Parathyroid adenoma (tissue), 2 donors: ENCODE measurements around the gene IL32.

ENCODE experiments used
- H2AFZ ChIP-seq: fragments of 300-600 bp; sonication (generic); one replicate; pipeline ENCODE4 v1.7.0; 2017; ENCODE audit warnings: antibody characterized with exemption, mild to moderate bottlenecking
- H3K27ac ChIP-seq: fragments of 300-600 bp; sonication (generic); one replicate; pipeline ENCODE4 v1.7.0; 2017
- H3K27me3 ChIP-seq: fragments of 300-600 bp; sonication (generic); one replicate; pipeline ENCODE4 v1.7.0; 2017; ENCODE audit warnings: low read length; ENCODE audit not compliant: control insufficient read depth, insufficient read depth
- H3K36me3 ChIP-seq: fragments of 300-600 bp; sonication (generic); one replicate; pipeline ENCODE4 v1.7.0; 2017; ENCODE audit warnings: low read length; ENCODE audit not compliant: control insufficient read depth, insufficient read depth
- H3K4me1 ChIP-seq: fragments of 300-600 bp; sonication (generic); one replicate; pipeline ENCODE4 v1.7.0; 2017; ENCODE audit warnings: control low read depth
- H3K4me2 ChIP-seq: fragments of 300-600 bp; sonication (generic); one replicate; pipeline ENCODE4 v1.7.0; 2017; ENCODE audit warnings: low read length
- H3K4me3 ChIP-seq: fragments of 300-600 bp; sonication (generic); one replicate; pipeline ENCODE4 v1.7.0; 2017; ENCODE audit warnings: low read depth, low read length
- H3K79me2 ChIP-seq: fragments of 300-600 bp; sonication (generic); one replicate; pipeline ENCODE4 v1.7.0; 2017; ENCODE audit warnings: control low read depth
- H3K9ac ChIP-seq: fragments of 300-600 bp; sonication (generic); one replicate; pipeline ENCODE4 v1.7.0; 2017; ENCODE audit warnings: mild to moderate bottlenecking
- H3K9me3 ChIP-seq: fragments of 300-600 bp; sonication (generic); one replicate; pipeline ENCODE4 v1.7.0; 2017; ENCODE audit warnings: low read length; ENCODE audit not compliant: control insufficient read depth
- TF ChIP-seq, protein P1 (sequence below): fragments of 300-600 bp; sonication (generic); IDR thresholded peaks from one replicate; pipeline ENCODE4 v1.7.0; 2017; ENCODE audit warnings: antibody characterized with exemption, mild to moderate bottlenecking
- donor health status: primary hyperparathyroidism.

IL32 gene

DNA sequence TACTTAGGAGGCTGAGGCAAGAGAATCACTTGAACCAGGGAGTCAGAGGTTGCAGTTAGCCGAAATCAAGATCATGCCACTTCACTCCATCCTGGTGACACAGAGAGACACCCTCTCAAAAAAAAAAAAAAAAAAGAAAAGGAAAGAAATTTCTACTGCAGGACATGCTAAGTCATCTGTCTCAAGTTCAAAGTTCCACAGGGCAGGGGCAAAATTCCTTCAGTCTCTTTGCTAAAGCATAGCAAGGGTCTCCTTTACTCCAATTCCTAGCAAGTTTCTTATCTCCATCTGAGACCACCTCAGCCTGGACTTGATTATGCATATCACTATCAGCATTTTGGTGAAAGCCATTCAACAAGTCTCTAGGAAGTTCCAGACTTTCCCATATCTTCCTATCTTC, 19.1 kb downstream of the IL32 start:
- Histone ChIP-seq H3K36me3 (no peaks in the 10 kb centered on the region), H3K9me3 (no peaks in the 10 kb centered on the region), H3K9ac (no peak overlapping the region), H3K79me2 (no peaks in the 10 kb centered on the region), H3K4me1 (no peaks in the 10 kb centered on the region), H3K27me3 (no peaks in the 10 kb centered on the region), H3K4me3 (no peak overlapping the region), H3K27ac (no peak overlapping the region), H3K4me2 (no peak overlapping the region), H2AFZ (no peak overlapping the region)
- TF ChIP-seq, protein P1, sequence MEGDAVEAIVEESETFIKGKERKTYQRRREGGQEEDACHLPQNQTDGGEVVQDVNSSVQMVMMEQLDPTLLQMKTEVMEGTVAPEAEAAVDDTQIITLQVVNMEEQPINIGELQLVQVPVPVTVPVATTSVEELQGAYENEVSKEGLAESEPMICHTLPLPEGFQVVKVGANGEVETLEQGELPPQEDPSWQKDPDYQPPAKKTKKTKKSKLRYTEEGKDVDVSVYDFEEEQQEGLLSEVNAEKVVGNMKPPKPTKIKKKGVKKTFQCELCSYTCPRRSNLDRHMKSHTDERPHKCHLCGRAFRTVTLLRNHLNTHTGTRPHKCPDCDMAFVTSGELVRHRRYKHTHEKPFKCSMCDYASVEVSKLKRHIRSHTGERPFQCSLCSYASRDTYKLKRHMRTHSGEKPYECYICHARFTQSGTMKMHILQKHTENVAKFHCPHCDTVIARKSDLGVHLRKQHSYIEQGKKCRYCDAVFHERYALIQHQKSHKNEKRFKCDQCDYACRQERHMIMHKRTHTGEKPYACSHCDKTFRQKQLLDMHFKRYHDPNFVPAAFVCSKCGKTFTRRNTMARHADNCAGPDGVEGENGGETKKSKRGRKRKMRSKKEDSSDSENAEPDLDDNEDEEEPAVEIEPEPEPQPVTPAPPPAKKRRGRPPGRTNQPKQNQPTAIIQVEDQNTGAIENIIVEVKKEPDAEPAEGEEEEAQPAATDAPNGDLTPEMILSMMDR: no peak

DNA sequence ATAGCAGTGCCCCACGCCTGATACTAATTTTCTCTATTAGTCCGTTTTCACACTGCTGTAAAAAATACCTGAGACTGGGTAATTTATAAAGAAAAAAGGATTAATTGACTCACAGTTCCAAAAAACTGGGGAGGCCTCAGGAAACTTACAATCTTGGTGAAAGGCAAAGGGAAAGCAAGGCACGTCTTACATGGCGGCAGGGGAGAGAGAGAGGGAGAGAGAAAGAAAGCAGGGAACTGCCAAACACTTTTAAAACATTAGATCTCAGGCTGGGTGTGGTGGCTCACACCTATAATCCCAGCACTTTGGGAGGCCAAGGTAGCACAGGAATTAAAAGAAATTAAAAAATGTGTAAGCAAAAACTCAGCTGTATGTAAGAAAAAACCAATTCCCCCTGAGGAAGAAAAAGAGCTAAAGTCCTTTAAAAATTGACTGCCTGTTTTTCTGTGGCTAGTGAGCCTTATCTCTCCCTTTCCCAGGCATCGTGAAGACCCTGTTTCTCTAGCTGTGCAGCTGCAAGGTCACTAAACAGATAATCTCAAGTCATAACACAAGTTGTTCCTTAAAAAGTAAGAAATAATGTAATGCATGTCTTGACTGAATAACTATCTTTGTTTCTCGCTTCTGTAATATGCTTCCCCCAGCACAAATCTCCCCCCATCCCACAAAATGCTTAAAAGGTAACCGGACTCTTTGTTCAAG, 19.7 kb downstream of the IL32 start:
- Histone ChIP-seq H3K4me2 (no peak overlapping the region), H3K79me2 (no peaks in the 10 kb centered on the region), H3K27me3 (no peaks in the 10 kb centered on the region), H3K9me3 (no peaks in the 10 kb centered on the region), H3K27ac (no peak overlapping the region), H3K36me3 (no peaks in the 10 kb centered on the region), H3K4me1 (no peaks in the 10 kb centered on the region), H2AFZ (no peak overlapping the region), H3K9ac (no peak overlapping the region), H3K4me3 (no peak overlapping the region)
- TF ChIP-seq, protein P1: no peak

DNA sequence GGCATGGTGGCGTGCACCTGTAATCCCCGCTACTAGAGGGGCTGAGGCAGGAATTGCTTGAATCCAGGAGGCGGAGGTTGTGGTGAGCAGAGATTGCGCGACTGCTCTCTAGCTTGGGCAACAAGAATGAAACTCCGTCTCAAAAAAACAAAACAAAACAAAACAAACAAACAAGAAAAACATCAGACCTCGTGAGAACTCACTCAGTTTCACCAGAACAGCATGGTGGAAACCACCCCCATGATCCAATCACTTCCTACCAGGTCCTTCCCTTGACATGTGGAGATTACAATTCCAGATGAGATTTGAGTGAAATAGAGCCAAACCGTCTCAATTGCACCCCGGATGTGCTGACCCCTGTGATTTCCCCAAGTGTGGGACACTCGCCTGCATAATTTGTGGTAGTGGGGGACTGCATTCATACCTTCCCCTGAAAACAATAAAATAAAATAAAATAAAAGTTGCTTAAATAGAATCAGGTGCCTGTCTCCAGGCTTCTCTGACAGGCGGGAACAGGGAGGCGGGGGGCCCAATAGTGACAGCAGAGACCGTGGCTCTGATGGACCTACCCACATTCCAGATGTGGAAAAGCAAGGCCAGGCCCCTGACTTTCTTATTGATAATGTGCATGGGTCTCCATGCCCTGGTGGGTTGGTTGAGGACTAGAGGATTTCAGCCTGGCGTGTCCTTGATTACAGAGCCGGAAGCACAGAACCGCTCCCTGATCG, 20.6 kb downstream of the IL32 start:
- Histone ChIP-seq H3K27me3 (no peaks in the 10 kb centered on the region), H3K9me3 (no peaks in the 10 kb centered on the region), H3K4me3 (no peak overlapping the region), H2AFZ (no peak overlapping the region), H3K27ac (peak overlapping the region; percentile 3), H3K4me2 (no peak overlapping the region), H3K36me3 (no peaks in the 10 kb centered on the region), H3K9ac (no peak overlapping the region), H3K79me2 (no peaks in the 10 kb centered on the region), H3K4me1 (no peaks in the 10 kb centered on the region)
- TF ChIP-seq, protein P1: no peak

DNA sequence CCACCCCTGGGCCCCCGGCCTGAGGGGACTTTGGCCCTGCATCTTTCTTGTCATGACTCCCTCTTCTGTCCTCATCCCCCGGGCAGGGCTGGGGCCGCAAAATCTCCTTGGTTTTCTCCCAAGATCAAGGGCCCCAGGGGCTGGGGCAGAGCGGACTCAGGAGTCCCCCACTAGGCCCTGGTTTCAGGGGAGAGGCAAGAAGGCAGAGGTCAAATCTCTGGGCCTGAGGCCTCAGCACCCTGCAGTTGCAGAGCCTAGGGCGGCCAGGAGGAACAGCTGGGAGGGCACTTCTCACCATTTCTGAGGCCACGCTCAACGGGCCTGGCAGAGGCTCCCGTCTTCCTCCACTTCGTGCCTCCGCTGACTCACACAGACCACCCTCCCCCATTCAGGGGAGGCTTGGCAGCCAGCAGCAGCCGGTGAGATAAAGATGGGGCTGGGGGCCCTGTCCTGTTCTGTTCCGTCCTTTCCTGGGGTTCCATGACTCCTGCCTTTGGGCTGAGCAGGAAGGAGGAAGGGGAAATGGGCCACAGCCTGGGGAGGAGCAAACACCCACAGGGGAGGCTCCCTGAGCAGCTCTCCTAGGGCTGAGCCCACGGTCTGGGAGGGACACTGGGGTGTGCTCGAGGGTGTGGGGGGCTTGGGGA, 21.3 kb downstream of the IL32 start:
- Histone ChIP-seq H2AFZ (no peak overlapping the region), H3K9me3 (no peaks in the 10 kb centered on the region), H3K4me1 (no peaks in the 10 kb centered on the region), H3K4me2 (no peak overlapping the region), H3K27ac (peak overlapping the region; percentile 3), H3K36me3 (no peaks in the 10 kb centered on the region), H3K79me2 (no peaks in the 10 kb centered on the region), H3K27me3 (no peaks in the 10 kb centered on the region), H3K9ac (no peak overlapping the region), H3K4me3 (no peak overlapping the region)
- TF ChIP-seq, protein P1: no peak
